HUES64 (cell line): ENCODE data around the gene SP7.

Experiments
- H3K27ac ChIP-seq: 2 replicates; pipeline ENCODE4 v1.7.0; 2013; ENCODE audit warnings: low read depth, low read length, inconsistent platforms
- H3K27me3 ChIP-seq: 2 replicates; pipeline ENCODE4 v1.6.1; 2013; ENCODE audit warnings: mild to moderate bottlenecking, low read length; ENCODE audit not compliant: insufficient read depth
- H3K36me3 ChIP-seq: 2 replicates; pipeline ENCODE4 v1.6.1; 2013; ENCODE audit warnings: mild to moderate bottlenecking, low read length; ENCODE audit not compliant: insufficient read depth
- H3K4me1 ChIP-seq: 2 replicates; pipeline ENCODE4 v1.6.1; 2013; ENCODE audit warnings: mild to moderate bottlenecking, low read length, moderate library complexity; ENCODE audit not compliant: insufficient read depth
- H3K4me3 ChIP-seq: 2 replicates; pipeline ENCODE4 v1.5.1; 2013; ENCODE audit warnings: mild to moderate bottlenecking, low read length, moderate library complexity
- H3K9ac ChIP-seq: 2 replicates; pipeline ENCODE4 v1.6.1; 2013; ENCODE audit warnings: mild to moderate bottlenecking, low read depth, low read length
- H3K9me3 ChIP-seq: 2 replicates; pipeline ENCODE4 v1.6.1; 2013; ENCODE audit warnings: low read depth, low read length; ENCODE audit not compliant: insufficient read depth
- WGBS: fragments of 150-250, 120-280 bp; methylation state at CpG from one replicate; pipeline ENCODE4 v1.1.7; 2013; ENCODE audit warnings: missing lambda C conversion rate; 5-methylcytosine and 5-hydroxymethylcytosine counted together

The SP7 gene

DNA sequence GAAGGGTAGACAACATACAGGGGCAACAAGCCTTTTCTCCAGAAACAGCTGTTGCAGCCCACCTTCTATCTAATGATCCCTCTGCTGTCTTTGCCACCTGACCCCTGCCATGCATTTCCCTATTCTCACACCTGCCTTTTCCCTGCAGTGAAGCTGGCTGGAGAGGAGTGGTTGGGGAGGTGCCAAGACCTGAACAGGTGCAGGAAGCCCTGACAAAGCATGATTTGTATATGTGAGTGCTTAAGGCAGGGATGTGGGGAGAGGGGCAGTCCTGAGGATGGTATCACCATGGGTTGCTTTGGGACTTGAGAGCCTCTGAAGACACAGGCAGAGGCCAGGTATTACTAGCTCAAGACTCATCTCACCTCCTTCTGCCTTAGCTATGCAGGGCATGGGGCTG, 43.7 kb downstream of the SP7 start:
- Histone ChIP-seq H3K27me3 (no peaks in the 10 kb centered on the region), H3K9ac (no peak overlapping the region), H3K36me3 (peaks cover 66% of the 10 kb centered on the region), H3K9me3 (no peaks in the 10 kb centered on the region), H3K27ac (no peak overlapping the region), H3K4me3 (no peak overlapping the region), H3K4me1 (no peaks in the 10 kb centered on the region)

DNA sequence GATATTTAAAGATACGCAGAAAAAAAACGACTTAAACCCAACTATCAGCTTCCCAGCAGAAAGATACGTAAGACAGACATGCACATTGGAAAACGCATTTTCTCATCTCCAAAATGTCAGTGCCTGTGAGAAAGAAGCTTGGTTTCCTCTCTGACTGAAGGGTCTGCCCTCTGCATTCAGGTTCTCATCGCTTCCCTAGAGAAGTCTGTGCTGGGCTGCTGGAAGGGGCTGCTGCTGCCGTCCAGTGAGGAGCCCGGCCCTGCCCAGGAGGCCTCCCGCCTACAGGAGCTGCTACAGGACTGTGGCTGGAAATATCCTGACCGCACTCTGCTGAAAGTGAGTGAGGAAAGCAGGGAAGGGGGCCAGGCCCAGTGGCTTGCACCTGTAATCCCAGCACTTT, 45.5 kb downstream of the SP7 start:
- Histone ChIP-seq H3K4me3 (no peak overlapping the region), H3K27me3 (no peaks in the 10 kb centered on the region), H3K9me3 (no peaks in the 10 kb centered on the region), H3K9ac (no peak overlapping the region), H3K36me3 (peaks cover 70% of the 10 kb centered on the region), H3K4me1 (no peaks in the 10 kb centered on the region), H3K27ac (no peak overlapping the region)
- 95% methylated on average over 7 of the region's 9 CpGs for WGBS

DNA sequence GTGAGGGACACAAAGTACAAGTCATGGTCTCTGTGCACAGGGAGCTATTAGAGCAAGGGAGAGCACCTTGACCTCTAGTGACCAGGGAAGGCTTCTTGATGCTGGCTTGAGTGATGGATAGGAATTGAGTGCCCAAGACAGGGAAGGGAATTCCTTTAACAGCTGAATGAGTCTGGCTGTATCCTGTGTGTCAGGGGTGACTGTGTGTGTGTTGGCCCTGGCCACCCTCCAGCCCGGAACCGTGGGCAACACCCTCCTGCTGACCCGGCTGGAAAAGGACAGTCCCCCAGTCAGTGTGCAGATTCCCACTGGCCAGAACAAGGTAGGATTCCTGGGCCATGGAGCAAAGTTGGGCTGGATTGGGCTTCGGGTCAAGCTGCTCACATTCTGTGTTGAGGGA, 46.3 kb downstream of the SP7 start:
- Histone ChIP-seq H3K4me3 (no peak overlapping the region), H3K9ac (no peak overlapping the region), H3K36me3 (peaks cover 75% of the 10 kb centered on the region), H3K27me3 (no peaks in the 10 kb centered on the region), H3K27ac (no peak overlapping the region), H3K9me3 (no peaks in the 10 kb centered on the region), H3K4me1 (no peaks in the 10 kb centered on the region)
- 90% methylated on average over 4 of the region's 4 CpGs for WGBS

DNA sequence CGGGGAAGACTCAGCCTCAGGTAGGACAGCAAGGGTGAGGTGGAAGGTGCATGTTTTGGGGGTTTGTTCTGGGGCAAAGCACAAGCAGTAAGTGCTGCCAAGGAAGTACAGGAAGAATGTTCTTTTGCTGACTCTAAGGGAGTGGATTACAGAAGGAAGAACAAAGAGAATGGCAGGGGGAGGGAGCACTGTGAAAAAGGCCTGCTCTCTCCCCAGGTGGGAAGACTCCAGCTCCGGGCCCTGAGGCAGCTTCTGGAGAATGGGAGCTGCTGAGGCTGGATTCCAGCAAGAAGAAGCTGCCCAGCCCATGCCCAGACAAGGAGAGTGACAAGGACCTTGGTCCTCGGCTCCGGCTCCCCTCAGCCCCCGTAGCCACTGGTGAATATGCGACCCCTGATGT, 47.8 kb downstream of the SP7 start:
- no peak overlapping the region for H3K27ac ChIP-seq
- H3K4me3 ChIP-seq: no peak overlapping the region
- H3K9ac ChIP-seq: no peak overlapping the region
- H3K9me3 ChIP-seq: no peaks in the 10 kb centered on the region
- 87% methylated on average over 6 of the region's 6 CpGs for WGBS
- H3K4me1 ChIP-seq: no peaks in the 10 kb centered on the region
- peaks cover 86% of the 10 kb centered on the region for H3K36me3 ChIP-seq
- no peaks in the 10 kb centered on the region for H3K27me3 ChIP-seq

DNA sequence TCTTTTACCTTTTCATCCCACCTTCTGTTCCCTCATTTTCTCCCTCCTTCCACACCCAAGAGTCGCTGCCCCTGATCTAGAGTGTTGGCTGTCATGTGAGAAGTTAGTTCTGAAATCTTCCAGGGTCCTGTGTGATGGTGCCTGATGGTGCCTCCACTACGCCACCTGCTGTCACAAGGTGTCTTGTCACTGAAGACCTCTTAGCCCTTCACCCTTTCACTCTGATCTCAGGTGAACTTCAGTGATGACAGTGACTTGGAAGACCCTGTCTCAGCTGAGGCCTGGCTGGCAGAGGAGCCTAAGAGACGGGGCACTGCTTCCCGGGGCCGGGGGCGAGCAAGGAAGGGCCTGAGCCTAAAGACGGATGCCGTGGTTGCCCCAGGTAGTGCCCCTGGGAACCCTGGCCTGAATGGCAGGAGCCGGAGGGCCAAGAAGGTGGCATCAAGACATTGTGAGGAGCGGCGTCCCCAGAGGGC, 48.4 kb downstream of the SP7 start:
- Histone ChIP-seq H3K36me3 (peaks cover 86% of the 10 kb centered on the region), H3K4me3 (no peak overlapping the region), H3K27me3 (no peaks in the 10 kb centered on the region), H3K9ac (no peak overlapping the region), H3K9me3 (no peaks in the 10 kb centered on the region), H3K27ac (no peak overlapping the region), H3K4me1 (no peaks in the 10 kb centered on the region)
- WGBS: 81% methylated on average over 11 of the region's 11 CpGs

DNA sequence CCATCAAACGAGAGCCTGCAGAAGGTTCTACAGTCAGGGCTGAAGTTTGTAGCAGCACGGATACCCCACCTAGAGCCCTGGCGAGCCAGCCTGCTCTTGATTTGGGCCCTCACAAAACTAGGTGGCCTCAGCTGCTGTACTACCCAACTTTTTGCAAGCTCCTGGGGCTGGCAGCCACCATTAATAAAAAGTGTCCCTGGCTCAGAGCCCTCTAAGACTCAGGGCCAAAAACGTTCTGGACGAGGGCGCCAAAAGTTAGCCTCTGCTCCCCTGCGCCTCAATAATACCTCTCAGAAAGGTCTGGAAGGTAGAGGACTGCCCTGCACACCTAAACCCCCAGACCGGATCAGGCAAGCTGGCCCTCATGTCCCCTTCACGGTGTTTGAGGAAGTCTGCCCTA, 49.7 kb downstream of the SP7 start:
- 95% methylated on average over 9 of the region's 9 CpGs for WGBS
- H3K9ac ChIP-seq: no peak overlapping the region
- no peaks in the 10 kb centered on the region for H3K9me3 ChIP-seq
- H3K27ac ChIP-seq: no peak overlapping the region
- H3K4me1 ChIP-seq: no peaks in the 10 kb centered on the region
- peaks cover 85% of the 10 kb centered on the region for H3K36me3 ChIP-seq
- no peaks in the 10 kb centered on the region for H3K27me3 ChIP-seq
- no peak overlapping the region for H3K4me3 ChIP-seq

DNA sequence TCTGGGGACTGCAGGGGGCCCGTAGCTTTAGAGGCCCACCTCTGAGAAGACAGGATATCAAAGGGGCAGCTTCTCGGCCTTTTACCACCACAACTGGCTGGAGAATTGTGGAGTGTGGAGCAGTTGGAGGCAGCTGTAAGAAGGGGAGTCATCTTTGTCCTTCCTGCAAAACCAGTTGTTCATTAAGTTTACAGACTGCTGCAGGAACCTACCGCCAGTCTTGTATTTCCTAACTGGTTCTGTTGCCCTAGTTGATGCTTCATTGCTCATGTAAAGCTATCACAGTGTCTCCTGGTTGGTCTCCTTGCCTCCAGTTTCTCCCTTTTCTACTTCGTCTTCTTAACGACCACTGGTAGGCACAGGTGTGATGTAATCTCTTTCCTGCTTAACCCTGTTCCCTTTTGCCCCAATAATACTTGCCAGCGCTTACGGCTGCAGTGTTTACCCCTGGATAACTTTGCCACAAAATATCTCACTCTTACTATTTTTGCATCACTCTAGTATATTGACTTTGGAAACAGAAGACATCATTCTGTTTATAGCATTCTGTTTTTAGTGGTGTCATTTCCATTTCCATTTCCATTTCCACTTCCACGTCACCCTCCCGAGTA, 56.2 kb downstream of the SP7 start:
- Histone ChIP-seq H3K9ac (no peak overlapping the region), H3K27ac (no peak overlapping the region), H3K9me3 (no peaks in the 10 kb centered on the region), H3K4me1 (no peaks in the 10 kb centered on the region), H3K4me3 (no peak overlapping the region), H3K27me3 (no peaks in the 10 kb centered on the region), H3K36me3 (peaks cover 91% of the 10 kb centered on the region)
- WGBS: 97% methylated on average over 9 of the region's 9 CpGs

DNA sequence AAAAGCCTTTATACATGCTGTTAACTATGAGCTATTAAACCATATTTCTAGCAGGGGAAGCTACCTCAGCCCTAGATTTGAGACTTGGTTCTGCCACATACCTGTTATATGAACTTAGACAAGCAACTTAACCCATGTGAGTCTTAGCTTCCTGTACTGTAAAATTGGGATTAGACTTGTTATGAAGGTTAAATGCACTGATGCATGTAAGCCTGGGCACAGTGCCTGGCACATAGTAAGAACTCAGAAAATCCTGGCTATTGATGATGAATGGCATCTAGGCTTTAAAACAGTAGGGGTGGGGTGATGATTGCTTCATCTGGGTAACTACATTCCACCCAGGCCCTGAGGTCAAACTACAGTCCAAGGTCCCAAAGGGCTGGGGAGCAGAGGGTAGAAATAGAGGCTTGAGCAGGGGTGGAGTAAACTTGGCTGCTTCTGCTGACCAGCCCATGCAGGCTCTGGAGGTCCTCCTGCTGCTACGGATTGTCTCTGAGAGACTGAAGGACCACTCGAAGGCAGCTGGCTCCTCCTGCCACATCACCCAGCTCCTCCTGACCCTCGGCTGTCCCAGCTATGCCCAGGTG, 56.8 kb downstream of the SP7 start:
- WGBS: 92% methylated on average over 3 of the region's 3 CpGs

DNA sequence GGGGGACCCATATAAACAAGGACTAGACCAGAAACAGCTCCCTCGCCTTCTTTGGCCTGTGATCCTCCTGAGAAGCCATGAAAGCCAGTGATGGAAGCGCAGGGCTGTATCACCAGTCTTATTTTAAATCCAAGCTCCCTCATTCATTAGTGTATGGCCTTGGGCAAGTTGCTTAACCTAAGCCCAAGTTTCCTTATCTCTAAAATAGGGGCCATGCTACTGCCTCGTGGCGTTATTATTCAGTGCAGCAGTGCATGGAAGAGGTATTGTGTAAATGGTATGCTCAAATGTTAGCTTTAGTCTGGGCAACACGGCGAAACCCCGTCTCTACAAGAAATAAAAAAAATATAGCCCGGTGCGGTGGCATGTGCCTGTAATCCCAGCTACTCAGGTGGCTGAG, 58.2 kb downstream of the SP7 start:
- H3K9me3 ChIP-seq: no peaks in the 10 kb centered on the region
- H3K4me3 ChIP-seq: no peak overlapping the region
- no peak overlapping the region for H3K9ac ChIP-seq
- H3K27ac ChIP-seq: no peak overlapping the region
- H3K27me3 ChIP-seq: no peaks in the 10 kb centered on the region
- no peaks in the 10 kb centered on the region for H3K4me1 ChIP-seq
- WGBS: 98% methylated on average over 9 of the region's 9 CpGs
- H3K36me3 ChIP-seq: peaks cover 84% of the 10 kb centered on the region

More for the DNA sequence above, 56.8 kb downstream of the SP7 start:
- Histone ChIP-seq H3K4me1 (no peaks in the 10 kb centered on the region), H3K9ac (no peak overlapping the region), H3K4me3 (no peak overlapping the region), H3K36me3 (peaks cover 92% of the 10 kb centered on the region), H3K27ac (no peak overlapping the region), H3K9me3 (no peaks in the 10 kb centered on the region), H3K27me3 (no peaks in the 10 kb centered on the region)
